Hematopoietic multipotent progenitor cell treated with erythropoietin and hydrocortisone succinate and interleukin-3 and kit ligand, for 8 days (in vitro differentiated cells): ENCODE data around the gene HBE1.

Experiments
- DNase-seq: peaks from one replicate; pipeline ENCODE4 v3.0.0-alpha.2; 2015

HBE1 gene

DNA sequence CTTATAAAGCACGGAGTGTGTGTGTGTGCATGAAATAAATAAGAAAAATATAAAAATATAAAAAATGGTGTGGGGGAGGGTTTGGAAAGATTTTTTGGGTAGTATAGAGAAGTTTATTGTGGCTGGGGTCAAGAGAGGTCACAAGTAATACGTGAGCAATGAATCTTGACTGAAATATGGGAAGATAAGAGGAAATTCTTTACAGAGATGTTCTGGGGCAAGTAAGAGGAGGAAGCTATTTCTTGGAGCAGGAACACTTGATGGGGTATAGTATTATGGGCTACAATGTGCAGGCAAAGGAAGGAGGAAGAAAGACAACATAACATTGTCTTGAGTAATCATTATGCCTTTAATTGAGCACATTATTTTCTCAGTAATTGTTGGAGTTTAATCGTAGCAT lies 37.6 kb downstream of the HBE1 start:
- DNase-seq: peak; percentile 44

DNA sequence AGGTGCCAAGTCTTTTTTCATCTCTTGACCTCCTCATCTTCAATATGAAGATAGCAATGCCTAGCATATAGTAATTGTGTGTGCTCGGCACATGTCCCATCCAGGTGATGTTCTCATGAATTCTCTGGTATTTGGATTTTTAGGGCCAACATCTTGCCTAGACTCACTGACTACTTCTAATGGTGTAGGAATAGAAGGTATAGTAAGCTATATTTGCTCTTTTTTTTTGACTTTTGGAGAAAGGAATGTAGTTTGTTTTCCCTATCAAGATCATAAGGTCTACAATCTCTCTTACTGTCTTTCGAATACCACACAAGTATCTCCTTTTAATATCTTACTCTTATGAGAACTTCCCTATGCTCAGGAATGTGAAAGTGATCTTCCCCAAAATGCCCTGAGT lies 38.6 kb downstream of the HBE1 start:
- peak; percentile 56 for DNase-seq

DNA sequence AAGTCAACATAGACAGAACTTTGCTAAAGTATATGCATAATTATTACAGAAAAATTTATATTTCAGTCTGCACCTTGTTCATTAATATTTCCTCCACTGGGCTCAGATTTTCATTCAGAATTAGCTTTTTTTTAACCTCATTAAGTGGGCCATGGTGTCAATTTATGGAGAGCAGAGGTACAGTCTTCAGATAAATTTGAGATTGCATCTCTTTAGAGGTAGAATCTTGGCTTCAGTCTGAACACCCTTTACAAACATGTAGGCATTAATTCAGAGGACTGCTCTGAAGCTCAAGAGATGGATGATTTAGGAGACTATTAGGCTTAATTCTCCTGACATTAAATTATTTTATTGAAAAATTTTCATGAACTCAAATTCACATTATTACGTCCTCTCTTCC lies 39.5 kb downstream of the HBE1 start:
- DNase-seq: no peak

DNA sequence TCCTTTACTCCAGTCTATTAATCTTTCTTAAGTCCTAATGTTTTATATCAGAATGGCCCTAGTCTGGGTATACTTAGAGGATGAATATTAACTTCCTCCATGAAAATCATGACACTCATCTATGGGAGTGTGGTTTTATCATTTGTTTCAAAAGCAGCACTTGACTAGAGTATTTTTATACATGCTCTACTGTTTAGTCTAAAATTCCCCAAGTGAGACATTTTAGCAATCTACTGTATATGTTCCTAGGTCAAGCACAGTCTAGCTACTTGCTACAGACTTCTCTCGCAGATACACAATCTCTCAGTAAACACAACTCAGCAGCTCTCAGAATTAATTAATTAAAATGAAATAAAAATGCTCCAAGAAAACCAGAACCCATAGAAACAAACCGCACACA lies 39.9 kb downstream of the HBE1 start:
- peak; percentile 33 for DNase-seq

DNA sequence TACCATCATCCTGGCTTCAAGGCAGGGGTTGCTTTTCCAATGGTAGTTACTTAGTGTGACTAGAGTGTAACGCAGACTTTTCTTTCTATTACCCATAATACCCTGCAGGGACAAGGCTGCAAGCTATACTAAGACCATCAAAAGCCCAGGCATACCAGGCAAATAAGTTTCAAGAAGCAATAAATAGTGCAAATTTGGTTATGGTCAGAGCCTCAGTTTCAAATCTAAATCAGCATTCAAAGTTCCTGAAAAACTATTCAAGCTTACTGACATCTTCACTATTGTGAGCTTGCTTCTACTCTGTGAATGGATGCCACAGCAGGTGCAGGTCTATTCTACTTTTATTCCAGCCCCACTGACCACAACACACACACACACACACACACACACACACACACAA lies 40.4 kb downstream of the HBE1 start:
- no peak for DNase-seq

DNA sequence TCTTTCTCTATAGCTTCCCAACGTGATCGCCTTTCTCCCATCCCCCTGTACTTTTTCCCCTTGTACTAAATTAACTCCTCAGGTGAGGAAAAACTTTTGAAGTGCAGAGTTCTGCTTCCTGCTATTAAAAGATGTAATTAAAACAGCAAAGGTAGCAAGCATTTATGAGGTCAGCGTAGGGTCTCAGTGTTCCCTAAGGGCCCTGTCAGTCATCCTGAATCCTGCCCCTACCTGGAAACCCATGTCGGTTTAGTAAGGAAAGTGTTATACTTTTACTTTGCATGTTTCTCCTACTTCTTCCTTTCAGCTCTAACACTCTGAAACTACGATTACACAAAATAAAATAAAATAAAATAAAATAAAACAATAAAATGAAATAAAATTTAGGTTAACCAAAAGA lies 41.6 kb downstream of the HBE1 start:
- no peak for DNase-seq

DNA sequence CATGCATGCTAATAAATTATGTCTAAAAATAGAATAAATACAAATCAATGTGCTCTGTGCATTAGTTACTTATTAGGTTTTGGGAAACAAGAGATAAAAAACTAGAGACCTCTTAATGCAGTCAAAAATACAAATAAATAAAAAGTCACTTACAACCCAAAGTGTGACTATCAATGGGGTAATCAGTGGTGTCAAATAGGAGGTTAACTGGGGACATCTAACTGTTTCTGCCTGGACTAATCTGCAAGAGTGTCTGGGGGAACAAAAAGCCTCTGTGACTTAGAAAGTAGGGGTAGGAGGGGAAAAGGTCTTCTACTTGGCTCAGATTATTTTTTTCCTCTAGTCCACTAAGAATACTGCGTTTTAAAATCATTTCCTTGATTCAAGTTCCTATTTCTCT lies 42.1 kb downstream of the HBE1 start:
- peak; percentile 77 for DNase-seq

DNA sequence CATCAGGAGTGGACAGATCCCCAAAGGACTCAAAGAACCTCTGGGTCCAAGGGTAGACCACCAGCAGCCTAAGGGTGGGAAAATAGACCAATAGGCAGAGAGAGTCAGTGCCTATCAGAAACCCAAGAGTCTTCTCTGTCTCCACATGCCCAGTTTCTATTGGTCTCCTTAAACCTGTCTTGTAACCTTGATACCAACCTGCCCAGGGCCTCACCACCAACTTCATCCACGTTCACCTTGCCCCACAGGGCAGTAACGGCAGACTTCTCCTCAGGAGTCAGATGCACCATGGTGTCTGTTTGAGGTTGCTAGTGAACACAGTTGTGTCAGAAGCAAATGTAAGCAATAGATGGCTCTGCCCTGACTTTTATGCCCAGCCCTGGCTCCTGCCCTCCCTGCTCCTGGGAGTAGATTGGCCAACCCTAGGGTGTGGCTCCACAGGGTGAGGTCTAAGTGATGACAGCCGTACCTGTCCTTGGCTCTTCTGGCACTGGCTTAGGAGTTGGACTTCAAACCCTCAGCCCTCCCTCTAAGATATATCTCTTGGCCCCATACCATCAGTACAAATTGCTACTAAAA lies 42.9 kb downstream of the HBE1 start, which contains the start of gene HBB:
Gene HBB, minus strand, starts transcription at position 340 of the 579 bp plus-strand sequence. Its CDS starts 50 bp downstream, at position 290.
- peak; percentile 97 for DNase-seq

DNA sequence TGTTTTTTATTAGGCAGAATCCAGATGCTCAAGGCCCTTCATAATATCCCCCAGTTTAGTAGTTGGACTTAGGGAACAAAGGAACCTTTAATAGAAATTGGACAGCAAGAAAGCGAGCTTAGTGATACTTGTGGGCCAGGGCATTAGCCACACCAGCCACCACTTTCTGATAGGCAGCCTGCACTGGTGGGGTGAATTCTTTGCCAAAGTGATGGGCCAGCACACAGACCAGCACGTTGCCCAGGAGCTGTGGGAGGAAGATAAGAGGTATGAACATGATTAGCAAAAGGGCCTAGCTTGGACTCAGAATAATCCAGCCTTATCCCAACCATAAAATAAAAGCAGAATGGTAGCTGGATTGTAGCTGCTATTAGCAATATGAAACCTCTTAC lies 44.3 kb downstream of the HBE1 start:
- peak; percentile 91 for DNase-seq

DNA sequence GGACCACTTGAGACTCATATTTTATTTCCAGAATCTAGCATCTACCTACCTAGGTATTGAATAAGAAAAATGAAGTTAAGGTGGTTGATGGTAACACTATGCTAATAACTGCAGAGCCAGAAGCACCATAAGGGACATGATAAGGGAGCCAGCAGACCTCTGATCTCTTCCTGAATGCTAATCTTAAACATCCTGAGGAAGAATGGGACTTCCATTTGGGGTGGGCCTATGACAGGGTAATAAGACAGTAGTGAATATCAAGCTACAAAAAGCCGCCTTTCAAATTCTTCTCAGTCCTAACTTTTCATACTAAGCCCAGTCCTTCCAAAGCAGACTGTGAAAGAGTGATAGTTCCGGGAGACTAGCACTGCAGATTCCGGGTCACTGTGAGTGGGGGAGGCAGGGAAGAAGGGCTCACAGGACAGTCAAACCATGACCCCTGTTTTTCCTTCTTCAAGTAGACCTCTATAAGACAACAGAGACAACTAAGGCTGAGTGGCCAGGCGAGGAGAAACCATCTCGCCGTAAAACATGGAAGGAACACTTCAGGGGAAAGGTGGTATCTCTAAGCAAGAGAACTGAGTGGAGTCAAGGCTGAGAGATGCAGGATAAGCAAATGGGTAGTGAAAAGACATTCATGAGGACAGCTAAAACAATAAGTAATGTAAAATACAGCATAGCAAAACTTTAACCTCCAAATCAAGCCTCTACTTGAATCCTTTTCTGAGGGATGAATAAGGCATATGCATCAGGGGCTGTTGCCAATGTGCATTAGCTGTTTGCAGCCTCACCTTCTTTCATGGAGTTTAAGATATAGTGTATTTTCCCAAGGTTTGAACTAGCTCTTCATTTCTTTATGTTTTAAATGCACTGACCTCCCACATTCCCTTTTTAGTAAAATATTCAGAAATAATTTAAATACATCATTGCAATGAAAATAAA lies 44.9 kb downstream of the HBE1 start:
- peak; percentile 91 for DNase-seq

DNA sequence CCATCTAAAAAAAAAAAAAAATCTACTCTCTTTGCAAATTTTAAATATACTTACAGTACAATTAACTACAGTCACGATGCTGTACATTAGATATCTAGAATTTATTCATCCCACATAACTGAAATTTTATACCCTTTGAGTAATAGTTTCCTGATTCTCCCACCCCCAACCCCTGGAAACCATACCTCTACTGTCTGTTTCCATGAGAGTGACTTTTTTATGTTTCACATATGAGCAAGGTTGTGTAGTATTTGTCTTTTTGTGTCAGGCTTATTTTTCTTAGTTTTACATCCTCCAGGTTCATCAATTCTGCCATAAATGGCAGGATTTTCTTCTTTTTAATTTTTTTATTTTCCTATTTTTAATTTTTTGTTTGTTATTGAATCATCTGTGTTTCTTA lies 46.1 kb downstream of the HBE1 start:
- DNase-seq: peak; percentile 79

DNA sequence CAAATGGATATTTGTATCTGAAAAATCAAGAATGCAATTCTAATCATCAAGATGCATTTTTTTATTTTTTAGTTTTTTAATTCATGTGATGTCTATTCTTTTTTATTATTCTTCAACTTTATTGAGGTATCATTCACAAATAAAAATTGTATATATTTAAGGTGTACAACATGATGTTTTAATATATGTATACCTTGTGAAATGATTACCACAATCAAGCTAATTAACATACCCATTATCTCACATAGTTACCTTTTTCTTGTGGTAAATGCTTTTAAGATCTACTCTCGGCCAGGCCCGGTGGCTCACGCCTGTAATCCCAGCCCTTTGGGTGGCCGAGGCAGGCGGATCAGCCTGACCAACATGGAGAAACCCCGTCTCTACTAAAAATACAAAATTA lies 46.6 kb downstream of the HBE1 start:
- DNase-seq: peak; percentile 57
